Natural killer cell (primary cell): ENCODE data around the gene ADRA2A. TPM values are rescaled to one million over a fixed set of nuclear protein-coding genes. Genes with fewer than 3 reads are reported as not detected.
A peak's percentile ranks its signal among the peaks of the same experiment; 100 is the strongest.

Experiments
- ATAC-seq, 3 donors: fragments of 150-1000 bp in 2 of 3; fragments of 200-7000 bp in 1 of 3; cut with Tn5 transposase; 1 replicate in 1 of 3; 2 replicates in 2 of 3; pipeline ENCODE4 v1.10.0; 2021; ENCODE audit warnings: mild to moderate bottlenecking in 2 of 3, moderate library complexity in 2 of 3
- DNase-seq, 2 donors: peaks; one replicate each; pipeline versions ENCODE4 v3.0.0 to v3.0.0-alpha.2; 2013 to 2021; ENCODE audit warnings: mixed read lengths in 1 of 2
- H3K27ac ChIP-seq: one replicate; pipeline ENCODE4 v1.5.1; 2013; ENCODE audit warnings: mild to moderate bottlenecking, low read length
- H3K27me3 ChIP-seq: one replicate; pipeline ENCODE4 v1.6.1; 2013; ENCODE audit warnings: low read length; ENCODE audit not compliant: control insufficient read depth, insufficient read depth
- H3K36me3 ChIP-seq: one replicate; pipeline ENCODE4 v1.6.1; 2013; ENCODE audit warnings: low read length; ENCODE audit not compliant: control insufficient read depth, insufficient read depth
- H3K4me1 ChIP-seq: one replicate; pipeline ENCODE4 v1.6.1; 2013; ENCODE audit warnings: low read length; ENCODE audit not compliant: control insufficient read depth, insufficient read depth
- H3K4me3 ChIP-seq: one replicate; pipeline ENCODE4 v1.5.1; 2013; ENCODE audit warnings: low read length
- H3K9me3 ChIP-seq: one replicate; pipeline ENCODE4 v1.6.1; 2013; ENCODE audit warnings: low read length; ENCODE audit not compliant: control insufficient read depth, insufficient read depth
- H3K27ac Mint-ChIP-seq, 2 donors: one replicate each; pipeline ENCODE4 v1.8.0; 2022; ENCODE audit warnings: mild to moderate bottlenecking in 2 of 2, mixed read lengths in 2 of 2, moderate library complexity in 1 of 2
- H3K27me3 Mint-ChIP-seq, 2 donors: one replicate each; pipeline ENCODE4 v1.8.0; 2022; ENCODE audit warnings: low read depth in 2 of 2, mixed read lengths in 2 of 2
- H3K36me3 Mint-ChIP-seq: one replicate; pipeline ENCODE4 v1.8.0; 2022; ENCODE audit warnings: mixed read lengths
- H3K4me1 Mint-ChIP-seq, 2 donors: one replicate each; pipeline ENCODE4 v1.8.0; 2022; ENCODE audit warnings: mixed read lengths in 2 of 2
- H3K4me3 Mint-ChIP-seq: one replicate; pipeline ENCODE4 v1.8.0; 2022; ENCODE audit warnings: mild to moderate bottlenecking, moderate library complexity, mixed read lengths
- H3K9me3 Mint-ChIP-seq, 2 donors: one replicate each; pipeline ENCODE4 v1.8.0; 2022; ENCODE audit warnings: mixed read lengths in 2 of 2
- CTCF ChIP-seq: fragments of 200-600 bp; IDR thresholded peaks from one replicate; pipeline ENCODE4 v1.8.0; 2022; ENCODE audit warnings: antibody characterized with exemption
- WGBS: methylation state at CpG from one replicate; pipeline ENCODE4 v1.1.7; 2013; ENCODE audit warnings: missing lambda C conversion rate; ENCODE audit not compliant: insufficient coverage; 5-methylcytosine and 5-hydroxymethylcytosine counted together
- intact Hi-C: fragments of 100-400 bp; cut with micrococcal nuclease; formaldehyde crosslinking; loops from one replicate; pipeline ENCODE4 v1.14.2; 2022
- total RNA-seq, 4 donors: library from RNA; stranded (reverse); fragments of 120-200 nt in 1 of 4; gene quantifications; one replicate each; pipeline versions ENCODE4 v1.2.3 to v1.2.4, GENCODE V29; 2013 to 2022

ADRA2A gene
- total RNA-seq, 3 donors from 2014 or later (not counting 1 experiment from before 2014, with no cell fraction given): 0.07 to 0.28 TPM; not detected in 1

DNA sequence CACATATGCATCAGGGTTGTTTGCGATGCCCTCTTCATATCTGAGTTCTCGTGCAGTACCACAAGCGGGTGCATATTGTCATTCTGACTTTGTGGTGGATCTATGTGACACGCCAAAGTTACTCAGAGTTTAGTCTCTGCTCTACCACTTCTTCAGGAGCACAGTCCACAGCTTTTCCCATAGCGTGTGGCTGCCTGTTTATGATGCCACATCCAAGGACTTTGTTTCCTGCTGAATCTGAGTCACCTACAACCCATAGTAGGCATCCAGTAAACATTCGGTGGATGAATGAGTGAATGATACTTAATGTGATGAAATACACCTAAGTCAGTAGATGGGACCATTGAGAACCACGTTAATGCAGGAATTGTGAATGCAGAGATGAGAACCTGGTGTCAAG is 15.0 kb downstream of the ADRA2A start:
- no peak for ATAC-seq
- Histone ChIP-seq H3K27ac (no peak overlapping the region), H3K9me3 (no peaks in the 10 kb centered on the region), H3K4me1 (no peaks in the 10 kb centered on the region), H3K36me3 (no peaks in the 10 kb centered on the region), H3K4me3 (no peak overlapping the region), H3K27me3 (no peaks in the 10 kb centered on the region)
- Mint-ChIP-seq H3K9me3 (no peaks in the 10 kb centered on the region), H3K4me3 (no peak overlapping the region), H3K4me1 (no peaks in the 10 kb centered on the region), H3K27me3 (peaks cover 12 to 26% of the 10 kb centered on the region in 2 donors), H3K27ac (no peak overlapping the region), H3K36me3 (no peaks in the 10 kb centered on the region)
- TF ChIP-seq CTCF: no peak
- intact Hi-C loops: no loop called here
- no peak for DNase-seq
- WGBS: 89% methylated on average over 7 of the region's 7 CpGs

DNA sequence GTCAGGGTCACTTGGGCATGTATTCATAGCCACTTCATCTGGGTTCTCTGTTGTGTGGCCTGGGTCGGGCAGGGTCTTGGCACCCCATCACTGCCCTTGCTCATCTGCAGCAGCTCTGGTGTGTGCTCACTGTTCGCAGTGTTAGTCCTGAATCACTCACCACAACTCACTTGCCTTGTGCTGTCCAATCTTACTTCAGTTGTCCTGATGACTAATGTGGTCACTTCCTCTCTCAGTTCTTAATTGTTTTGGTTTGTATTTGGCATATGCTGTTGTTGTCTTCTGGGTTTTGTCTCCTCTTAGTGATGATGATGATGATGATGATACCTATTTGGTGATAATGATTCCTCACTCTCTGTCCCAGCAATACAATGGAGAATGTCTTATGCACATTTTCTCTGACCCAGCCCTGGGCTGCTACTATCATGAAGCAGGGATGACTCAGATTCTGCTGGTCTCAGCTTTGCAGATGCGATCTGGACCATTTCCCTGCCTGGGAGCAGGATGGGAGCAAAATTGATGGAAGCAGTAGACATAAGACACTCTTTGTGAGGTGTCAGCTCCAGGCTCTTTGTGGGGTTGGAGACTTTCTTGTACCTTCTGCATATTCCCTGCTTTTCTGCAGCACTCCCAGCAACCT is 17.0 kb downstream of the ADRA2A start:
- WGBS: 82% methylated on average over 3 of the region's 3 CpGs
- ATAC-seq (no peak), DNase-seq (no peak)
- Mint-ChIP-seq H3K4me1 (no peaks in the 10 kb centered on the region), H3K36me3 (no peaks in the 10 kb centered on the region), H3K27me3 (peaks cover 11 to 26% of the 10 kb centered on the region in 2 donors), H3K27ac (no peak overlapping the region), H3K4me3 (no peak overlapping the region), H3K9me3 (no peaks in the 10 kb centered on the region)
- intact Hi-C loops: no loop called here
- H3K27me3 ChIP-seq: no peaks in the 10 kb centered on the region
- H3K4me3 ChIP-seq: no peak overlapping the region
- H3K9me3 ChIP-seq: no peaks in the 10 kb centered on the region
- H3K36me3 ChIP-seq: no peaks in the 10 kb centered on the region
- no peak for TF ChIP-seq CTCF
- H3K4me1 ChIP-seq: no peaks in the 10 kb centered on the region
- H3K27ac ChIP-seq: no peak overlapping the region

DNA sequence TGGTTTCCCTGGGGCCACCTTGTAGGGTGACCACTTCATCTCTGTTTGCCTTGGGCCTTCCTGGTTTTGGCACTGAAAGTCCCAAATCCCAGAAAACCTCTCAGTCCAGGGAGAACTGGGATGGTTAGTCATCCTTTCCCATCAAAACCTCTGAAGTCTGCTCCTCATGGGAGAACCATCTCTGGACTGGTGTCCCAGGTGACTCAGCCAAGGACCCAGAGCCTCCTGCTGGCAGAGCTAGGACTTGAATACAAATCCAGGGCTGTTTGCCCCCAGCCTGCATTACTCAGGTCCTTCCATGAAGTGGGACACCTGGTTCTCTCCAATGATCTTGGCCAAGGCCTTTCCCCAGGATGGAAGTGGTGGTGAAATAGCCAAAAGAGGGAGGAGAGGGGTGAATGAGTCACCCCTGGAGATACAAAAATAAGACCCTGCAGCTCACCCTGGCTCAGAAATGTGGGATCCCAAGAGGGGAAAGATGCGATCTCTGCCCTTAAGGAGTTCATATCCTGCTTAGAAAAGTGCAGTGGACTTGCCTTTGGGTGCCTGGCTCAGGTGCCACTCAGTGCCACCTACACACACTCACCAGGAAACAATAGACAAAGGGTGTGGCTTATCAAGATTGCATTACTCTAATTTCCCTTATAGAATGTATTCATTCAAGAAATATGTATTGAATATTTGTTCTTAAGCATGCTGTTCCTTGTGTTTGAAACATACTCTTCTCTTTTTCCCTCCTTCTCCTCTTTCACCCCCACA is 22.0 kb downstream of the ADRA2A start:
- peaks cover 0 to 2% of the 10 kb centered on the region in 2 donors for H3K27me3 Mint-ChIP-seq
- 78% methylated on average over 1 of the region's 1 CpG for WGBS
- no peak overlapping the region for H3K4me3 Mint-ChIP-seq
- H3K9me3 Mint-ChIP-seq: no peaks in the 10 kb centered on the region
- Histone ChIP-seq H3K4me1 (no peaks in the 10 kb centered on the region), H3K9me3 (no peaks in the 10 kb centered on the region), H3K4me3 (no peak overlapping the region), H3K27ac (no peak overlapping the region), H3K27me3 (no peaks in the 10 kb centered on the region), H3K36me3 (no peaks in the 10 kb centered on the region)
- DNase-seq: peak in 1 of 2 donors; percentile 27
- H3K36me3 Mint-ChIP-seq: no peaks in the 10 kb centered on the region
- intact Hi-C loops: no loop called here
- no peak for ATAC-seq
- TF ChIP-seq CTCF: no peak
- H3K27ac Mint-ChIP-seq: no peak overlapping the region
- no peaks in the 10 kb centered on the region for H3K4me1 Mint-ChIP-seq
